Suppressor macrophage treated with lipopolysaccharide for 4 hours (primary cell): ENCODE results near the gene ZNF692.
"Not testable (repeated sequence)": the region's sequence is repeated elsewhere in the genome, so short reads cannot be mapped to it uniquely, and the experiment has no call there.

Experiments used
- DNase-seq: peaks from one replicate; pipeline ENCODE4 v3.0.0-alpha.2; 2020

Gene ZNF692

GRCh38 chr1:248804771-248805681 is 53.9 kb downstream of the ZNF692 start:
- DNase-seq: peak; percentile 80

GRCh38 chr1:248803501-248803900 is 55.4 kb downstream of the ZNF692 start:
- DNase-seq: not testable (repeated sequence)

DNA sequence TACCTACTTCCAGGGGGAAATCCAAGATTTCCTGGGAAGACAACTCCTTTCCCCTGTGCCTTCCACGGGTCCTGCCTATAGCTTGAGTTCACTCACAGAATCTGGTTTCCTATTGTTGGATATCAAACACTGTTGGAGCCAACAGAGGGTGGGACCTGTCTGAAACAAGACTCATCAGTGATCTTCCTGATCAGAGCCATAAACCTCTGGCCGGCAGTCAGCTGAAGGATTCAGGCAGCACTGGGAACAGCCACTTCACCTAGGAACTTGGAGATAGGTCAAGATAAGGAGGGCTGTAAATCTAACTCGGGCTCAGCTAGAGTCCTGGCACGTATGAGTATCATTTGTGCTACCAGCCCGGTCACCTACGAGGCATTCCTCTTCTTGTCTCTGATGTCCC is 56.4 kb downstream of the ZNF692 start:
- no peak for DNase-seq

DNA sequence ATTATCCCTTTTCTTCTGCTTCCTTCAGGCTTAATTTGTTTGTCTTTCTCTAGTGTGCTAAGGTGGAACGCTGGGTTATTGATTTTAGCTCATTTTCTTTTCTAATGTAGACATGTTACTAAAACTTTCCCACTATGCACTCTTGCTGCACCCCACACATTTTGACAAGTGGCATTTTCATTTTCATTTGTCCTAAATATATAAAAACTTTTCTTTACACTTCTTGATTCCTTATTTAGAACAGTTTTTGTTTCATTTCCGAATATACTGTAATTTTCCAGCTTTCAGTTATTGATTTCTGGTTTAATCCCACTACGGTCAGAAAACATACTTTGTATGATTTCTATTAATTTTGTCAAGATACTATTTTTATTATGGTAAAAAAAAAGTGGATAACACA is 58.4 kb downstream of the ZNF692 start:
- peak; percentile 36 for DNase-seq
